Adipocyte (in vitro differentiated cells): ENCODE results near the gene JCHAIN.
"Not testable (repeated sequence)": the region's sequence is repeated elsewhere in the genome, so short reads cannot be mapped to it uniquely, and the experiment has no call there.

Source experiments
- DNase-seq: peaks from one replicate; pipeline ENCODE4 v3.0.0-alpha.2; 2015; ENCODE audit warnings: low read depth
- H3K27me3 ChIP-seq: replicated peaks from 2 replicates; pipeline ENCODE4 v1.7.0; 2013; ENCODE audit warnings: mild to moderate bottlenecking, low read length, moderate library complexity; ENCODE audit not compliant: control insufficient read depth, insufficient read depth
- H3K36me3 ChIP-seq: 2 replicates; pipeline ENCODE4 v1.7.0; 2013; ENCODE audit warnings: low read length, mild to moderate bottlenecking, moderate library complexity; ENCODE audit not compliant: control insufficient read depth, insufficient read depth, severe bottlenecking
- H3K4me1 ChIP-seq: 2 replicates; pipeline ENCODE4 v1.7.0; 2013; ENCODE audit warnings: mild to moderate bottlenecking, low read length, moderate library complexity; ENCODE audit not compliant: control insufficient read depth, insufficient read depth
- H3K4me3 ChIP-seq: 2 replicates; pipeline ENCODE4 v1.7.0; 2013; ENCODE audit warnings: mild to moderate bottlenecking, low read length, moderate library complexity
- H3K9ac ChIP-seq: 2 replicates; pipeline ENCODE4 v1.7.0; 2013; ENCODE audit warnings: mild to moderate bottlenecking, low read length, moderate library complexity
- H3K9me3 ChIP-seq: 2 replicates; pipeline ENCODE4 v1.7.0; 2013; ENCODE audit warnings: mild to moderate bottlenecking, low read length, moderate library complexity; ENCODE audit not compliant: control insufficient read depth

JCHAIN gene

GRCh38 chr4:70705183-70706043 is 39.1 kb upstream of the JCHAIN start:
- no peaks in the 10 kb centered on the region for H3K36me3 ChIP-seq
- H3K4me3 ChIP-seq = peak overlapping the region; percentile 98
- no peaks in the 10 kb centered on the region for H3K9me3 ChIP-seq
- peak overlapping the region; percentile 94 for H3K9ac ChIP-seq
- peak; percentile 80 for DNase-seq
- peaks cover 21% of the 10 kb centered on the region for H3K4me1 ChIP-seq
- no peaks in the 10 kb centered on the region for H3K27me3 ChIP-seq

- no peaks in the 10 kb centered on the region for H3K36me3 ChIP-seq
- peaks cover 21% of the 10 kb centered on the region for H3K4me1 ChIP-seq
- no peaks in the 10 kb centered on the region for H3K9me3 ChIP-seq
- H3K9ac ChIP-seq = peak overlapping the region; percentile 94
- no peak for DNase-seq
- H3K4me3 ChIP-seq = peak overlapping the region; percentile 98
- H3K27me3 ChIP-seq = no peaks in the 10 kb centered on the region
Observed at GRCh38 chr4:70704931-70705182, 38.5 kb upstream of the JCHAIN start.

- H3K4me1 ChIP-seq = peaks cover 20% of the 10 kb centered on the region
- peak; percentile 89 for DNase-seq
- H3K9me3 ChIP-seq = no peaks in the 10 kb centered on the region
- no peaks in the 10 kb centered on the region for H3K27me3 ChIP-seq
- H3K4me3 ChIP-seq = peak overlapping the region; percentile 98
- peak overlapping the region; percentile 94 for H3K9ac ChIP-seq
- no peaks in the 10 kb centered on the region for H3K36me3 ChIP-seq
Observed at GRCh38 chr4:70704215-70704930, 38.1 kb upstream of the JCHAIN start.

- peak overlapping the region; percentile 94 for H3K9ac ChIP-seq
- no peaks in the 10 kb centered on the region for H3K36me3 ChIP-seq
- H3K27me3 ChIP-seq = no peaks in the 10 kb centered on the region
- no peaks in the 10 kb centered on the region for H3K9me3 ChIP-seq
- peak overlapping the region; percentile 98 for H3K4me3 ChIP-seq
- peak; percentile 77 for DNase-seq
- peaks cover 17% of the 10 kb centered on the region for H3K4me1 ChIP-seq
Observed at GRCh38 chr4:70703619-70704214, 37.4 kb upstream of the JCHAIN start.

GRCh38 chr4:70702592-70702991 is 36.3 kb upstream of the JCHAIN start:
- H3K4me1 ChIP-seq = peaks cover 17% of the 10 kb centered on the region
- not testable (repeated sequence) for H3K27me3 ChIP-seq, H3K9me3 ChIP-seq, H3K9ac ChIP-seq, H3K4me3 ChIP-seq, H3K36me3 ChIP-seq, DNase-seq

GRCh38 chr4:70701271-70701670 is 35.0 kb upstream of the JCHAIN start:
- Histone ChIP-seq H3K36me3 (no peaks in the 10 kb centered on the region), H3K9me3 (no peaks in the 10 kb centered on the region), H3K4me1 (peaks cover 5% of the 10 kb centered on the region), H3K27me3 (no peaks in the 10 kb centered on the region), H3K9ac (no peak overlapping the region), H3K4me3 (no peak overlapping the region)
- no peak for DNase-seq

- H3K9me3 ChIP-seq = no peaks in the 10 kb centered on the region
Observed at GRCh38 chr4:70700712-70701111, 34.4 kb upstream of the JCHAIN start.

GRCh38 chr4:70698435-70698834 is 32.1 kb upstream of the JCHAIN start:
- not testable (repeated sequence) for H3K4me1 ChIP-seq, DNase-seq, H3K36me3 ChIP-seq, H3K9ac ChIP-seq, H3K4me3 ChIP-seq, H3K9me3 ChIP-seq, H3K27me3 ChIP-seq

More at GRCh38 chr4:70700712-70701111, 34.4 kb upstream of the JCHAIN start:
- H3K4me1 ChIP-seq = peaks cover 4% of the 10 kb centered on the region
- DNase-seq = no peak
- H3K4me3 ChIP-seq = no peak overlapping the region
- H3K9ac ChIP-seq = no peak overlapping the region
- H3K36me3 ChIP-seq = no peaks in the 10 kb centered on the region
- H3K27me3 ChIP-seq = no peaks in the 10 kb centered on the region

- H3K4me1 ChIP-seq = peaks cover 18% of the 10 kb centered on the region
- H3K9ac ChIP-seq, H3K4me3 ChIP-seq, H3K36me3 ChIP-seq, DNase-seq, H3K9me3 ChIP-seq, H3K27me3 ChIP-seq: not testable (repeated sequence)
Observed at GRCh38 chr4:70694633-70695032, 28.3 kb upstream of the JCHAIN start.

- DNase-seq = no peak
- Histone ChIP-seq H3K9me3 (no peaks in the 10 kb centered on the region), H3K4me3 (no peak overlapping the region), H3K9ac (peak overlapping the region; percentile 22), H3K27me3 (no peaks in the 10 kb centered on the region), H3K4me1 (peaks cover 30% of the 10 kb centered on the region), H3K36me3 (peaks cover 7% of the 10 kb centered on the region)
Observed at GRCh38 chr4:70691661-70692060, 25.4 kb upstream of the JCHAIN start.

- H3K9ac ChIP-seq = peak overlapping the region; percentile 93
- peak overlapping the region; percentile 90 for H3K4me3 ChIP-seq
- H3K9me3 ChIP-seq = no peaks in the 10 kb centered on the region
- peaks cover 30% of the 10 kb centered on the region for H3K4me1 ChIP-seq
- peak; percentile 54 for DNase-seq
- H3K36me3 ChIP-seq = peaks cover 7% of the 10 kb centered on the region
- no peaks in the 10 kb centered on the region for H3K27me3 ChIP-seq
Observed at GRCh38 chr4:70688795-70689231, 22.5 kb upstream of the JCHAIN start.
